B cell (primary cell): Measurements from ENCODE around the gene ODR4. TPM values are rescaled to one million over a fixed set of nuclear protein-coding genes. Genes with fewer than 3 reads are reported as not detected.

Experiments
- ATAC-seq: fragments of 200-7000 bp; cut with Tn5 transposase; one replicate; pipeline ENCODE4 v1.10.0; 2021; ENCODE audit warnings: low read depth, mild to moderate bottlenecking, moderate number of reproducible peaks, moderate library complexity
- CTCF ChIA-PET: fragments of 350-600 bp; sonication (Branson Sonifier 250); formaldehyde crosslinking; loops from one replicate; lab custom pipeline; 2021; ENCODE audit warnings: antibody characterized with exemption, inconsistent platforms; lab: Charles Lee
- POLR2A ChIA-PET: fragments of 350-600 bp; sonication (Branson Sonifier 250); formaldehyde crosslinking; loops from one replicate; lab custom pipeline; 2021; ENCODE audit warnings: antibody characterized with exemption; lab: Charles Lee
- DNase-seq: peaks from one replicate; pipeline ENCODE4 v3.0.0; 2013
- H2AFZ ChIP-seq: 2 replicates; pipeline ENCODE4 v1.6.1; 2012; ENCODE audit warnings: mild to moderate bottlenecking, low read depth, low read length; ENCODE audit not compliant: insufficient read depth, poor library complexity, severe bottlenecking
- H3K27ac ChIP-seq, 2 donors: 1 replicate in 1 of 2; 2 replicates in 1 of 2; pipeline ENCODE4 v1.5.1; 2012 to 2013; ENCODE audit warnings: low read length in 2 of 2, mild to moderate bottlenecking in 2 of 2, moderate library complexity in 1 of 2
- H3K27me3 ChIP-seq, 4 experiments: fragments of 200-600 bp in 1 of 4; sonication (generic) in 1 of 4; replicated peaks in 1 of 4; 1 replicate in 2 of 4; 2 replicates in 2 of 4; pipeline versions ENCODE4 v1.6.1 to v1.7.0; 2013 to 2016; ENCODE audit warnings: low read length in 3 of 4, mild to moderate bottlenecking in 2 of 4, mixed read lengths in 1 of 4, moderate library complexity in 1 of 4; ENCODE audit not compliant: insufficient read depth in 4 of 4, control insufficient read depth in 3 of 4; ENCODE audit errors: control extremely low read depth in 1 of 4
- H3K36me3 ChIP-seq, 2 experiments: replicated peaks in 1 of 2; 1 replicate in 1 of 2; 2 replicates in 1 of 2; pipeline versions ENCODE4 v1.6.1 to v1.7.1; 2013; ENCODE audit warnings: low read length in 1 of 2; ENCODE audit not compliant: insufficient read depth in 2 of 2, control insufficient read depth in 1 of 2; ENCODE audit errors: control extremely low read depth in 1 of 2, extremely low read depth in 1 of 2
- H3K4me1 ChIP-seq, 2 donors: fragments of 200-600 bp in 1 of 2; sonication (generic) in 1 of 2; 1 replicate in 1 of 2; 2 replicates in 1 of 2; pipeline versions ENCODE4 v1.5.1 to v1.6.1; 2013 to 2017; ENCODE audit warnings: low read length in 2 of 2; ENCODE audit not compliant: control insufficient read depth in 2 of 2, insufficient read depth in 2 of 2
- H3K4me2 ChIP-seq: replicated peaks from 2 replicates; pipeline ENCODE3; 2012; ENCODE audit warnings: mild to moderate bottlenecking, low read depth, low read length; ENCODE audit not compliant: poor library complexity, severe bottlenecking
- H3K4me3 ChIP-seq, 5 experiments: fragments of 200-600 bp in 1 of 5; sonication (generic) in 1 of 5; 1 replicate in 3 of 5; 2 replicates in 2 of 5; pipeline versions ENCODE4 v1.5.1 to v1.7.0; 2011 to 2016; ENCODE audit warnings: low read length in 4 of 5, mild to moderate bottlenecking in 4 of 5, low read depth in 2 of 5, control low read depth in 1 of 5, moderate library complexity in 1 of 5; ENCODE audit not compliant: insufficient read depth in 1 of 5; ENCODE audit errors: control extremely low read depth in 1 of 5, extremely low read depth in 1 of 5
- H3K79me2 ChIP-seq: fragments of 200-600 bp; sonication (generic); one replicate; pipeline ENCODE4 v1.6.0; 2016; ENCODE audit warnings: low read length; ENCODE audit not compliant: control insufficient read depth, insufficient read depth
- H3K9ac ChIP-seq: fragments of 200-600 bp; sonication (generic); 2 replicates; pipeline ENCODE4 v1.6.1; 2017; ENCODE audit warnings: mild to moderate bottlenecking, low read length, moderate library complexity
- H3K9me3 ChIP-seq, 3 donors: one replicate each; pipeline versions ENCODE4 v1.6.1 to v1.7.1; 2013; ENCODE audit warnings: low read length in 2 of 3; ENCODE audit not compliant: control insufficient read depth in 2 of 3, insufficient read depth in 1 of 3; ENCODE audit errors: control extremely low read depth in 1 of 3
- H4K20me1 ChIP-seq: 2 replicates; pipeline ENCODE4 v1.6.0; 2012; ENCODE audit warnings: mild to moderate bottlenecking, low read length; ENCODE audit not compliant: insufficient read depth, control insufficient read depth, poor library complexity, severe bottlenecking
- H3K27ac Mint-ChIP-seq: one replicate; pipeline ENCODE4 v1.8.0; 2021; ENCODE audit warnings: mixed read lengths
- H3K27me3 Mint-ChIP-seq: one replicate; pipeline ENCODE4 v1.8.0; 2021; ENCODE audit warnings: mixed read lengths
- H3K4me1 Mint-ChIP-seq: one replicate; pipeline ENCODE4 v1.8.0; 2021; ENCODE audit warnings: mixed read lengths
- H3K4me3 Mint-ChIP-seq: one replicate; pipeline ENCODE4 v1.8.0; 2021; ENCODE audit warnings: mixed read lengths
- H3K9me3 Mint-ChIP-seq: one replicate; pipeline ENCODE4 v1.8.0; 2022; ENCODE audit warnings: mixed read lengths; ENCODE audit not compliant: insufficient read depth
- EZH2 ChIP-seq: IDR thresholded peaks from 2 replicates; pipeline ENCODE4 v1.6.1; 2012; ENCODE audit warnings: borderline replicate concordance, low read depth, mild to moderate bottlenecking, moderate library complexity, low read length; ENCODE audit not compliant: insufficient read depth, poor library complexity, severe bottlenecking
- WGBS: methylation state at CpG from one replicate; pipeline ENCODE4 v1.1.5; 2013; ENCODE audit warnings: missing lambda C conversion rate; ENCODE audit not compliant: insufficient coverage; 5-methylcytosine and 5-hydroxymethylcytosine counted together
- intact Hi-C: fragments of 100-400 bp; cut with micrococcal nuclease; formaldehyde crosslinking; loops from one replicate; pipeline ENCODE4 v1.10.0; 2022
- polyA plus RNA-seq: library from polyadenylated mRNA; depleted of rRNA; stranded (reverse); fragments of >200 nt; gene quantifications from 2 replicates; pipeline ENCODE4 v1.2.3, GENCODE V29; 2012
- total RNA-seq, 2 donors: library from RNA; stranded (reverse); fragments of 120-200 nt in 1 of 2; gene quantifications; 1 replicate in 1 of 2; 2 replicates in 1 of 2; pipeline versions ENCODE4 v1.2.3 to v1.2.4, GENCODE V29; 2013 to 2022
- TF ChIP-seq, protein P1 (sequence below): fragments of 200-600 bp; IDR thresholded peaks from one replicate; pipeline ENCODE4 v1.8.0; 2022; ENCODE audit warnings: antibody characterized with exemption, mild to moderate bottlenecking

Gene ODR4
- total and polyA plus RNA-seq, 2 donors (not counting 1 experiment from before 2014, with no cell fraction given), result 6.6 to 15.0 TPM

GRCh38 chr1:186421446-186421845, 45.8 kb downstream of the ODR4 start:
- no peak for DNase-seq
- Mint-ChIP-seq H3K4me3 (no peak overlapping the region), H3K27ac (no peak overlapping the region), H3K4me1 (no peaks in the 10 kb centered on the region), H3K9me3 (no peaks in the 10 kb centered on the region), H3K27me3 (no peaks in the 10 kb centered on the region)
- H3K4me3 ChIP-seq, result no peak overlapping the region
- H3K4me1 ChIP-seq, result no peaks in the 10 kb centered on the region
- no peaks in the 10 kb centered on the region for H3K9me3 ChIP-seq
- TF ChIP-seq EZH2, result no peak
- TF ChIP-seq, protein P1, sequence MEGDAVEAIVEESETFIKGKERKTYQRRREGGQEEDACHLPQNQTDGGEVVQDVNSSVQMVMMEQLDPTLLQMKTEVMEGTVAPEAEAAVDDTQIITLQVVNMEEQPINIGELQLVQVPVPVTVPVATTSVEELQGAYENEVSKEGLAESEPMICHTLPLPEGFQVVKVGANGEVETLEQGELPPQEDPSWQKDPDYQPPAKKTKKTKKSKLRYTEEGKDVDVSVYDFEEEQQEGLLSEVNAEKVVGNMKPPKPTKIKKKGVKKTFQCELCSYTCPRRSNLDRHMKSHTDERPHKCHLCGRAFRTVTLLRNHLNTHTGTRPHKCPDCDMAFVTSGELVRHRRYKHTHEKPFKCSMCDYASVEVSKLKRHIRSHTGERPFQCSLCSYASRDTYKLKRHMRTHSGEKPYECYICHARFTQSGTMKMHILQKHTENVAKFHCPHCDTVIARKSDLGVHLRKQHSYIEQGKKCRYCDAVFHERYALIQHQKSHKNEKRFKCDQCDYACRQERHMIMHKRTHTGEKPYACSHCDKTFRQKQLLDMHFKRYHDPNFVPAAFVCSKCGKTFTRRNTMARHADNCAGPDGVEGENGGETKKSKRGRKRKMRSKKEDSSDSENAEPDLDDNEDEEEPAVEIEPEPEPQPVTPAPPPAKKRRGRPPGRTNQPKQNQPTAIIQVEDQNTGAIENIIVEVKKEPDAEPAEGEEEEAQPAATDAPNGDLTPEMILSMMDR, result no peak
- H3K9ac ChIP-seq, result no peak overlapping the region
- no peak overlapping the region for H3K4me2 ChIP-seq
- ChIA-PET CTCF (no interaction called here), POLR2A (no interaction called here)
- H3K36me3 ChIP-seq, result peaks cover 4 to 20% of the 10 kb centered on the region in 2 experiments
- no peak overlapping the region for H3K27ac ChIP-seq
- no peaks in the 10 kb centered on the region for H4K20me1 ChIP-seq
- no peak for ATAC-seq
- intact Hi-C loops, result no loop called here
- H3K27me3 ChIP-seq, result no peaks in the 10 kb centered on the region
- 92% methylated on average over 2 of the region's 6 CpGs for WGBS
- H2AFZ ChIP-seq, result no peak overlapping the region
- H3K79me2 ChIP-seq, result no peaks in the 10 kb centered on the region

GRCh38 chr1:186424539-186424938, 48.9 kb downstream of the ODR4 start:
- POLR2A ChIA-PET, result no interaction called here
- Histone ChIP-seq H3K79me2 (no peaks in the 10 kb centered on the region), H3K9me3 (no peaks in the 10 kb centered on the region), H3K4me1 (no peaks in the 10 kb centered on the region), H3K4me3 (no peak overlapping the region), H3K36me3 (peaks cover 0 to 13% of the 10 kb centered on the region in 2 experiments), H3K27me3 (no peaks in the 10 kb centered on the region), H2AFZ (no peak overlapping the region), H4K20me1 (no peaks in the 10 kb centered on the region), H3K4me2 (no peak overlapping the region), H3K9ac (no peak overlapping the region), H3K27ac (no peak overlapping the region)
- no peaks in the 10 kb centered on the region for H3K9me3 Mint-ChIP-seq
- ATAC-seq, result no peak
- CTCF ChIA-PET, result no interaction called here
- intact Hi-C loops, result no loop called here
- H3K27ac Mint-ChIP-seq, result no peak overlapping the region
- TF ChIP-seq EZH2, result no peak
- TF ChIP-seq, protein P1, result no peak
- 85% methylated on average over 2 of the region's 2 CpGs for WGBS
- no peaks in the 10 kb centered on the region for H3K27me3 Mint-ChIP-seq
- no peaks in the 10 kb centered on the region for H3K4me1 Mint-ChIP-seq
- no peak overlapping the region for H3K4me3 Mint-ChIP-seq
- DNase-seq, result no peak
